ENCODE results near the gene RGMA. TPM values are rescaled to one million over a fixed set of nuclear protein-coding genes. Genes with fewer than 3 reads are reported as not detected.

Gene RGMA
- total RNA-seq, 1 experiment from 2014 or later = 5.5 TPM

GRCh38 chr15:93072011-93072410 is 17.0 kb downstream of the RGMA start:
- DNase-seq (ENCODE audit: low read depth, low spot score) (no peak), ATAC-seq (no peak)
- Histone ChIP-seq H3K36me3 (ENCODE audit: control insufficient read depth in 1 of 2, insufficient read depth in 2 of 2, low read length in 2 of 2) (no peaks in the 10 kb centered on the region), H3K9me2 (ENCODE audit: insufficient read depth) (no peaks in the 10 kb centered on the region), H3K27me3 (ENCODE audit: insufficient read depth, low read length) (no peaks in the 10 kb centered on the region), H3K79me2 (ENCODE audit: insufficient read depth, low read length) (no peaks in the 10 kb centered on the region), H2AFZ (ENCODE audit: low read depth, low read length, poor library complexity, severe bottlenecking) (peak overlapping the region; percentile 68), H3K27ac (ENCODE audit: low read depth, low read length) (no peak overlapping the region; the same call in 1 of the 2 replicates), H3K9me3 (ENCODE audit: control insufficient read depth in 1 of 2, insufficient read depth in 1 of 2, low read depth in 1 of 2, low read length in 2 of 2) (no peaks in the 10 kb centered on the region), H3K4me3 (replicated peaks in 1 of 2; ENCODE audit: low read depth in 1 of 2, low read length in 2 of 2) (peak overlapping the region; percentile 63 to 79), H3K4me1 (ENCODE audit: control insufficient read depth in 1 of 2, insufficient read depth in 2 of 2, low read length in 2 of 2) (peaks cover 8 to 21% of the 10 kb centered on the region in 2 experiments), H3K4me2 (ENCODE audit: low read length) (peak overlapping the region; percentile 100), H3K9ac (ENCODE audit: low read length) (peak overlapping the region; percentile 64), H4K20me1 (ENCODE audit: insufficient read depth) (no peaks in the 10 kb centered on the region)
- BruUV-seq (replicated peaks) = no TSS peak
- ChIA-PET CTCF (interaction anchor here (2.1 kb wide), 1 partner anchor 16 kb away, joined by 4 read pairs; no protein-coding TSS in a partner anchor), POLR2A (no interaction called here), RAD21 (ENCODE audit: low non-redundant PET in 1 of 2, low total read pairs in 2 of 2, uncharacterized antibody in 2 of 2, unreplicated experiment in 2 of 2) (no interaction called here)
- intact Hi-C loops (cut with micrococcal nuclease) = no loop called here
- TF ChIP-seq EZH2 (IDR thresholded peaks at IDR 0.05) (no peak), POLR2AphosphoS5 (IDR thresholded peaks at IDR 0.05; ENCODE audit: low read depth, low read length) (no peak), TCF7L2 (IDR thresholded peaks at IDR 0.05; ENCODE audit: borderline replicate concordance, extremely low read depth, insufficient read depth, insufficient read length) (no peak), POLR2A (IDR thresholded peaks at IDR 0.05; ENCODE audit: borderline replicate concordance, extremely low read depth, insufficient read depth, insufficient read length) (no peak), CTCF (IDR thresholded peaks at IDR 0.05 in 2 of 3, conservative IDR thresholded peaks at IDR 0.05 in 1 of 3; ENCODE audit: borderline replicate concordance in 1 of 3, insufficient read depth in 1 of 3, low read depth in 2 of 3, low read length in 2 of 3) (no peak), YY1 (IDR thresholded peaks at IDR 0.05; ENCODE audit: extremely low read depth, insufficient replicate concordance, low read depth, low read length) (no peak), JUND (IDR thresholded peaks at IDR 0.05) (no peak), ELF1 (IDR thresholded peaks at IDR 0.05; ENCODE audit: borderline replicate concordance, low read depth) (no peak), FOSL1 (IDR thresholded peaks at IDR 0.05; ENCODE audit: low read depth) (no peak), EZH2phosphoT487 (IDR thresholded peaks at IDR 0.05; ENCODE audit: borderline replicate concordance) (no peak), EGR1 (IDR thresholded peaks at IDR 0.05; ENCODE audit: low read depth) (no peak), MAX (IDR thresholded peaks at IDR 0.05) (no peak), SRF (IDR thresholded peaks at IDR 0.05; ENCODE audit: low read depth) (no peak), SIN3A (IDR thresholded peaks at IDR 0.05; ENCODE audit: low read depth) (no peak), CBX3 (IDR thresholded peaks at IDR 0.05; ENCODE audit: low read depth) (no peak), ZFX (IDR thresholded peaks at IDR 0.05) (no peak), SP1 (IDR thresholded peaks at IDR 0.05; ENCODE audit: low read depth) (no peak)
